Parathyroid adenoma (tissue), 2 donors: Measurements from ENCODE around the gene HSPA1B.
"Not testable (repeated sequence)": the region's sequence is repeated elsewhere in the genome, so short reads cannot be mapped to it uniquely, and the experiment has no call there.

Source experiments
- H2AFZ ChIP-seq: fragments of 300-600 bp; sonication (generic); one replicate; pipeline ENCODE4 v1.7.0; 2017; ENCODE audit warnings: antibody characterized with exemption, mild to moderate bottlenecking
- H3K27ac ChIP-seq: fragments of 300-600 bp; sonication (generic); one replicate; pipeline ENCODE4 v1.7.0; 2017
- H3K27me3 ChIP-seq: fragments of 300-600 bp; sonication (generic); one replicate; pipeline ENCODE4 v1.7.0; 2017; ENCODE audit warnings: low read length; ENCODE audit not compliant: control insufficient read depth, insufficient read depth
- H3K36me3 ChIP-seq: fragments of 300-600 bp; sonication (generic); one replicate; pipeline ENCODE4 v1.7.0; 2017; ENCODE audit warnings: low read length; ENCODE audit not compliant: control insufficient read depth, insufficient read depth
- H3K4me1 ChIP-seq: fragments of 300-600 bp; sonication (generic); one replicate; pipeline ENCODE4 v1.7.0; 2017; ENCODE audit warnings: control low read depth
- H3K4me2 ChIP-seq: fragments of 300-600 bp; sonication (generic); one replicate; pipeline ENCODE4 v1.7.0; 2017; ENCODE audit warnings: low read length
- H3K4me3 ChIP-seq: fragments of 300-600 bp; sonication (generic); one replicate; pipeline ENCODE4 v1.7.0; 2017; ENCODE audit warnings: low read depth, low read length
- H3K79me2 ChIP-seq: fragments of 300-600 bp; sonication (generic); one replicate; pipeline ENCODE4 v1.7.0; 2017; ENCODE audit warnings: control low read depth
- H3K9ac ChIP-seq: fragments of 300-600 bp; sonication (generic); one replicate; pipeline ENCODE4 v1.7.0; 2017; ENCODE audit warnings: mild to moderate bottlenecking
- H3K9me3 ChIP-seq: fragments of 300-600 bp; sonication (generic); one replicate; pipeline ENCODE4 v1.7.0; 2017; ENCODE audit warnings: low read length; ENCODE audit not compliant: control insufficient read depth
- TF ChIP-seq, protein P1 (sequence below): fragments of 300-600 bp; sonication (generic); IDR thresholded peaks from one replicate; pipeline ENCODE4 v1.7.0; 2017; ENCODE audit warnings: antibody characterized with exemption, mild to moderate bottlenecking
- donor health status: primary hyperparathyroidism.

The HSPA1B gene

DNA sequence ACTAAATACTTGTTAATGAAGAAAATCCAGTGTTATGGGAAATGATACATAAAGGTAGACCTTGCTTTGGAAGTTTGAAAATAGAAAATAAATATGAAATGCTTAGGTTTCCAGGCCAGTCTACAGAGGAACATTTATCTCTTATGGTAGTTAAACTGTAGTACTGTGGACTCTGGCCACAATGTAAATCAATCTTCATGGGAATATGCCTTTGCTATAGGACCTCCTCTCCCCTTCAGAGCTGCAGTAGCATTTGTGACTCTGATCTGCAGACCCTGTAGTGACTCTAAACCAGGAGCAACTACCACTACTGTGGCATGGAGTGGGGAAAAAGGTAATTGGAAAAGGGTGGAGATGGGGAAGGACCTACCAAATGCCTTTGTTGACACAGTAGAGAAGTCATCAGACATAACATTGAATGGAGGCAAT, 7.7 kb upstream of the HSPA1B start:
- no peak overlapping the region for H2AFZ ChIP-seq
- no peak overlapping the region for H3K9ac ChIP-seq
- peaks cover 13% of the 10 kb centered on the region for H3K4me1 ChIP-seq
- peak overlapping the region; percentile 15 for H3K4me2 ChIP-seq
- H3K79me2 ChIP-seq = no peaks in the 10 kb centered on the region
- H3K27me3 ChIP-seq = no peaks in the 10 kb centered on the region
- H3K36me3 ChIP-seq = no peaks in the 10 kb centered on the region
- peak overlapping the region; percentile 37 for H3K27ac ChIP-seq
- TF ChIP-seq, protein P1, sequence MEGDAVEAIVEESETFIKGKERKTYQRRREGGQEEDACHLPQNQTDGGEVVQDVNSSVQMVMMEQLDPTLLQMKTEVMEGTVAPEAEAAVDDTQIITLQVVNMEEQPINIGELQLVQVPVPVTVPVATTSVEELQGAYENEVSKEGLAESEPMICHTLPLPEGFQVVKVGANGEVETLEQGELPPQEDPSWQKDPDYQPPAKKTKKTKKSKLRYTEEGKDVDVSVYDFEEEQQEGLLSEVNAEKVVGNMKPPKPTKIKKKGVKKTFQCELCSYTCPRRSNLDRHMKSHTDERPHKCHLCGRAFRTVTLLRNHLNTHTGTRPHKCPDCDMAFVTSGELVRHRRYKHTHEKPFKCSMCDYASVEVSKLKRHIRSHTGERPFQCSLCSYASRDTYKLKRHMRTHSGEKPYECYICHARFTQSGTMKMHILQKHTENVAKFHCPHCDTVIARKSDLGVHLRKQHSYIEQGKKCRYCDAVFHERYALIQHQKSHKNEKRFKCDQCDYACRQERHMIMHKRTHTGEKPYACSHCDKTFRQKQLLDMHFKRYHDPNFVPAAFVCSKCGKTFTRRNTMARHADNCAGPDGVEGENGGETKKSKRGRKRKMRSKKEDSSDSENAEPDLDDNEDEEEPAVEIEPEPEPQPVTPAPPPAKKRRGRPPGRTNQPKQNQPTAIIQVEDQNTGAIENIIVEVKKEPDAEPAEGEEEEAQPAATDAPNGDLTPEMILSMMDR = no peak
- no peak overlapping the region for H3K4me3 ChIP-seq
- H3K9me3 ChIP-seq = no peaks in the 10 kb centered on the region

DNA sequence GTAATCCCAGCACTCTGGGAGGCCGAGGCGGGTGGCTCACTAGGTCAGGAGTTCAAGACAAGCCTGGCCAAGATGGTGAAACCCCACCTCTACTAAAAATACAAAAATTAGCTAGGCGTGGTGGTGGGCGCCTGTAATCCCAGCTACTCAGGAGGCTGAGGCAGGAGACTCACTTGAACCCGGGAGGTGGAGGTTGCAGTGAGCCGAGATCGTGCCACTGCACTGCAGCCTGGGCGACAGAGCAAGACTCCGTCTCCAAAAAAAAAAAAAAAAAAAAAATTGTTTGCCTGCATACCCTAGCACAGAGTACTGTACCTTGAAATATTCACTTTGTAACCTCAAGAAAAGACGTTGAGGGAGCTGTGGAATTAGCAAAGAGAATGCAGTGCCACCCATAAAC, 7.1 kb upstream of the HSPA1B start:
- H3K79me2 ChIP-seq, H3K9me3 ChIP-seq, H3K36me3 ChIP-seq, H2AFZ ChIP-seq, H3K9ac ChIP-seq, H3K27me3 ChIP-seq: not testable (repeated sequence)
- peak overlapping the region; percentile 94 for H3K4me3 ChIP-seq
- H3K4me1 ChIP-seq = peaks cover 11% of the 10 kb centered on the region
- H3K4me2 ChIP-seq = peak overlapping the region; percentile 99
- peak overlapping the region; percentile 98 for H3K27ac ChIP-seq

DNA sequence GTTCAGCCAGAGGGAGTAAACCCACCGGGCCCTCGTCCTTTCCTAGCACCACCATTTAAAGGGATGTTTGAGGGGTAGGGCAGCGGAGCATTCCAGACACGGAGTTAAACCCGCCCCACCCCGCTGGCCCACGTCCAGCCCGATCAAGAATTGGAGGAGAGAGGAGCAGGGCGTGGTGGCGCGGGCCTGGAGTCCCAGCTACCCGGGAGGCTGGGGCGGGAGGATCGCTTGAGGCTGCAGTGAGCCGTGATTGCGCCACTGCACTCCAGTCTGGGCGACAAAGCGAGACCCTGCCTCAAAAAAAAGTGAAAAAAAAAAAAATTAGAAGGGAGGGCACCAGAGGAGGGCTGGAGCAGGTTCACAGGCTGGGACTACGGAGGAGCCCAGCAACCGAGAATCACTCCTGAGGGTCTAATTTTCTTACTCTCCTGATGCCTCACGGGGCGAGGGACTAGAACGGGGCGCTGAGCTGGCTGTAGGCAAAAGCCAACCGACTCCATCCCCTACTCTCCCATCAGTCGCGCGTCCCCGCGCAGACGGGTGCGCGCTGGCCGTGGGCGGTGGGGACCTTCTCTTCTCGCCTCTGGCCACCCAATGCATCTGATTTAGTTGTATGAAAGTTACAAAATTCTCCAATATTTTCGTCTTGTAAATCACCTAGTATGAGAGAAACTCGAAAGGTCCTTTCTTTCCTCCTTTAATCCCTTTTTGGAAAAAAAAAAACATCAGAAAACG, 6.1 kb upstream of the HSPA1B start:
- Histone ChIP-seq H3K4me3 (peak overlapping the region; percentile 94), H3K9me3 (no peaks in the 10 kb centered on the region), H3K4me2 (peak overlapping the region; percentile 99), H3K27me3 (no peaks in the 10 kb centered on the region), H2AFZ (peak overlapping the region; percentile 77), H3K4me1 (peaks cover 22% of the 10 kb centered on the region), H3K79me2 (no peaks in the 10 kb centered on the region), H3K27ac (peak overlapping the region; percentile 98), H3K36me3 (no peaks in the 10 kb centered on the region), H3K9ac (peak overlapping the region; percentile 31)
- TF ChIP-seq, protein P1 = no peak

DNA sequence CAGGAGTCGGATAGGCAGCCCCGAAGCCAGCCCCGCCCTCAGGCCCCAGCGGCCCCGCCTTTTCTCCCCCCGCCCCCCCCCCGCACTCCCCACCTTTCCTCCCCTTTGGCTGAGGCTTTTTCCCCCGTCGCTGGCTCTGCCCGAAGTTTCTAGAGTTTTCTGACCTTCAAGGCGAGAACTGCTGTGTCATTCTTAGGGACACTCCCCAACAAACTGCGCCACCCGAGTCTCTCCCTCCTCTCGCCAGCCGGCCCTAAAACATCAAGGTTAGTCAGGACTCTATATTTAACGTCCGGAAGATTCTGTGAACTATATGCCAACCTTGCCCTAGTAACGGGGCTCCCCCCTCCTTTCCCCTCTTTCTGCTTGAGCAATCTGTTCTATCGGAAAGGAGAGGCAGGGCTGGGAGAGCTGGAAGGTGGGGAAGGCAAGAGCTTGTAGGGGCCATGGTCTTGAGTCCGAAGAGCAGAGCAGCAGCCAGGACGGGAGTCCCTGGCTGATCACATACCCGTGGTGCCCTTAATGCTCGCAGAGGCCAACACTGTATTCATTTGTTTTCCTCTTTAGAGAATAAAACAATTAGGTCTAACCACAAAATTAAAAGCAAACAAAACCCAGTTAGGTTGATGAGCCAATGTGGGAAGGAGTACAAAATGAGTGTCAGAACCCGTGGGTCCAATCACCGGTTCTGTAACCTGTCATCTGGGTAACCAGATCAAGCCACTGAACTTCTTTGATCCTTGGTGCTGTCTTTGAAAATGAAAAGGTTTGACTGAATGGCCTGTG, 5.3 kb upstream of the HSPA1B start:
- Histone ChIP-seq H2AFZ (peak overlapping the region; percentile 77), H3K4me1 (peaks cover 23% of the 10 kb centered on the region), H3K4me3 (peak overlapping the region; percentile 94), H3K27ac (peak overlapping the region; percentile 98), H3K79me2 (no peaks in the 10 kb centered on the region), H3K4me2 (peak overlapping the region; percentile 99), H3K9ac (peak overlapping the region; percentile 46), H3K36me3 (no peaks in the 10 kb centered on the region), H3K9me3 (no peaks in the 10 kb centered on the region), H3K27me3 (no peaks in the 10 kb centered on the region)
- TF ChIP-seq, protein P1 = no peak

DNA sequence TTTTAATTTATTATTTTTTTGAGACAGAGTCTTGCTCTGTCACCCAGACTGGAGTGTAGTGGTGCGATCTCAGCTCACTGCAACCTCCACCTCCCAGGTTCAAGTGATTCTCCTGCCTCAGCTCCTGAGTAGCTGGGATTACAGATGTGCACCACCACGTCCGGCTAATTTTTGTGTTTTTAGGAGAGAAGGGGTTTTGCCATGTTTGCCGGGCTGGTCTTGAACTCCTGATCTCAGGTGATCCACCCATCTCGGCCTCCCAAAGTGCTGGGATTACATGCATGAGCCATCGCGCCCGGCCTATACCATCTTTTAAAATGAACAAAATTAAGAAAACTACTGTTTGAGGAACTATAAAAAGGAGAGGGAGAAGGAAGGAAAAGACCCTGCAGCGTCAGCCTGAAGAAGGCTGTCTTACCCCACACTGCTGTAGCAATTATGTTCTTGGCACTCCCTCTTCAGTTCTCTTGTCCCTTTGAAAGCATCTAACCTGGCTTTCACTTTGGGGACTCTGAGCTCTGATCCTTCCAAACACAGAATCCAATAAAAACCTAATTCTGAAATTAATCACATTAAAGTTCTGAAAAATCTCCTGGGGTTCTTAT, 3.8 kb upstream of the HSPA1B start:
- H3K27me3 ChIP-seq, H2AFZ ChIP-seq, H3K9ac ChIP-seq, H3K79me2 ChIP-seq, H3K4me3 ChIP-seq, H3K36me3 ChIP-seq, H3K9me3 ChIP-seq, H3K4me2 ChIP-seq: not testable (repeated sequence)
- Histone ChIP-seq H3K27ac (peak overlapping the region; percentile 98), H3K4me1 (peaks cover 23% of the 10 kb centered on the region)
